Left kidney (tissue), 2 donors: ENCODE measurements around the gene DGLUCY. TPM values are rescaled to one million over a fixed set of nuclear protein-coding genes. Genes with fewer than 3 reads are reported as not detected.
"Not testable (repeated sequence)": the region's sequence is repeated elsewhere in the genome, so short reads cannot be mapped to it uniquely, and the experiment has no call there.

ENCODE experiments used
- DNase-seq: peaks from one replicate; pipeline ENCODE4 v3.0.0-alpha.2; 2013
- polyA plus RNA-seq: library from polyadenylated mRNA; unstranded; fragments of 120-200 nt; gene quantifications from one replicate; pipeline ENCODE4 v1.2.1, GENCODE V29; 2013; ENCODE audit not compliant: insufficient read length

Gene DGLUCY
- polyA plus RNA-seq, 1 donor, result 78.7 TPM

- DNase-seq, result no peak
Measured at GRCh38 chr14:91108941-91109611, 4.8 kb upstream of the DGLUCY start.

GRCh38 chr14:91111443-91111842 is 2.4 kb upstream of the DGLUCY start:
- DNase-seq, result no peak

DNA sequence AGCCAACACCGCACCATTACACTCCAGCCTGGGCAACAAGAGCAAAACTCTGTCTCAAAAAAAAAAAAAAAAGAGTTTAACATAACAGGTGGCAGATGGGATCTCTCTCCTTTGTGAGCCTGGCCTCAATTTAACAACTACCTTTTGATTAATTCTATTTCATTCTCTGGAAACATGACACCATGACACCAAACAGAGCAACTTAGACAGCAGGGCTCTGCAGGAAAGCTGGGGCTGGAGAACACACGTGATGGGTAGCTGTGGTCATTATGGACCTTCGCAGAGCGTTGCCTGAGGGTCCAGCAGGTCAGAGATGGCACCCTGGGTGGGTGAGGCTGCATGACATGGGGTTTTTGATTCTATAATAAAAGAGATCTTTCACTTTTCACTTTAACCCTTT is 1.7 kb upstream of the DGLUCY start:
- DNase-seq, result no peak

DNA sequence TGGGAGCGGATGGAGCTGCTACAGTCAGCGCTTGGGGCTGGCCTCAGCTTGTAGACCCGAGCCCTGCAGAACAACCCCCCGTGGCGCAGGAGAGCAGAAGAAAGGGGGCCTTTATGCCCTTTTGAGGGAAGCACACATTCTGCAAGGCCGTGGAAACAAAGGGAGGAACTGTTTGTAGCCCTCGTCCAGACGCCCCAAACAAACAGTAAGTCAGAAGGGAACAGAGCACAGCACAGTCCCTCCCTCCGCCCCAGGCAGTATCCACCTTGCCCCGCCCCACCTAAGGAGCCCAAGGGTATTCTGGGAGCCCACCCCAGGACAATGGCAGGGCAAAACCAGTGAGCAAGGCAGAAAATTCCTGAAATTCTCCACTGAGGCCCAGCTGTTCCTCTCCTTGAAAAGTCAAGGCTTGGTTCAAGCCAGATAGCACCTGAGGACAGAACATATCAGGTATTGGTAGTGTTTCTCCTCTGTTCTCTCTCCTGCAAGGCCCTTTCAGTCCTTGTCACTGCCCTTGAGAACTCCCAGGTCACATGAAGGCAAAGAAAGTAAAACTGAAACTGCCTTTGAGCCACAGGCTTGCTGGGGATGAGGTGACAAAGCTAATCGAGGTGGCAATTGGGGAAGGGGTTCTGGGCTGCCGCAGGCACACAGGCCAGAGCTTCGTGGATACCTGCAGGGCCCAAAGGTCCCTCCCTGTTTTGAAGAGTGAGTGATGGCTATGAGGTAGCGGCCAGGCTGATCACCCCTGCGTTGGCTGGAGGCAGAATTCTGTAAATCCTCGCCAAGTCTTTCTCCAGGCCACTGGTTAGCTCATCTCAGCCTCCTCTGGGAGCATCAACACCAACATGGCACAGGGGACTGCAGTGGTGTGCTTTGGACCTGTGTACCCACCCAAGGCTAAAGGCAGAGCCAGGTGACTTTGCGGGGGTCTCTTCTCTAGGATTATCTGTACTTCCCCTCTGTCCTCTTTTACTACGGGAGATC is 499 bp downstream of the DGLUCY start:
- peak; percentile 71 for DNase-seq

DNA sequence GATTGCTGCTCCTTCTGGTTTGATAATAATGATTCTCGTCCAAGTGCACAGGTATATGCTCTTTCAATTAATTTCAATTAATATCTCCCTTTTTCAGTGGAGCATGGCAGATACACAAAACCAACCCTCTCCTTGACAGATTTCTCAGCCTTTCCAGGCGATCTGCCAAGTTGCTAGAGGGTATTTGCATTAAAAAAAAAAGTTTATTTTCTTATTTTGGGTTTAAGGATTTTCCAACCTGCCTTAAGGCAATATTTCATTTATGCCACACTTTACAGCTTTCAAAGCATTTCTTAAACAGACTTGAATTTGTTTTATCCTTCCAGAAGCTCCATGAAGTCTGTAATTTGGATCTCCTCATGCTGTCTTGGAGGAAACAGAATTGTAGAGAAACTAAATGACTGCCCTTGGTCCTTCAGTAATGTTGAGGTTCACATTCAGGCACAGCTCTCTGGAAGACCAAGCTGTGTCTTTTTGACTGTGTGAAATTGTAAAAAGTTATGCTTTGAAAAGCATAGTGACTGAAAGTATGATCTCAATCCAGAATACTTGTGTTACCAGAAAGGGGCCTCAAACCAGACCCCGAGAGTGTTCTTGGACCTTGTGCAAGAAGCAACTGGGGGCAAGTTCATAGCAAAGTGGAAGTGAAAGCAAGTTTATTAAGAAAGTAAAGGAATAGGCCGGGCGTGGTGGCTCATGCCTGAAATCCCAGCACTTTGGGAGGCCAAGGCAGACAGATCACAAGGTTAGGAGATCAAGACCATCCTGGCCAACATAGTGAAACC is 2.3 kb downstream of the DGLUCY start:
- DNase-seq, result no peak

DNA sequence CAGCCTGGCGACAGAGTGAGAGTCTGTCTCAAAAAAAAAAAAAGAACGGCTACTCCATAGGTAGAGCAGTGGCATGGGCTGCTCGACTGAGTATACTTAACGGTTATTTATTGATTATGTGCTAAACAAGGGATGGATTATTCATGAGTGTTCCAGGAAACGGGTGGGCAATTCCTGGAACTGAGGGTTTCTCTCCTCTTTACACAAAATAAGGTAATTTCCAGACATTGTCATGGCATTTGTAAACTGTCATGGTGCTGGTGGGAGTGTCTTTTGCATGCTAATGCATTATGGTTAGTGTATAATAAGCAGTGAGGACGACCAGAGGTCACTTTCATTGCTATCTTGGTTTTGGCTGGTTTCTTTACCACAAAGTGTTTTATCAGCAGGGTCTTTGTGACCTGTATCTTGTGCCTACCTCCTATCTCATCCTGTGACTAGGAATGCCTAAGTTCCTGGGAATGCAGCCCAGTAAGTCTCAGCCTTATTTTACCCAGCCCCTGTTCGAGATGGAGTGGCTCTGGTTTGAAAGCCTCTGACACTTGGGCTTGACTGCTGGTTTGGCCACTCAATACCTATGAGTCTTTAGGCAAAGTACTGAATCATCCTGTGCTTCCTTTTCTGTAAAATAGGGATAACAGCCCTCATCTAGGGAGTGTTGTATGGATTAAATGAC is 3.2 kb downstream of the DGLUCY start:
- no peak for DNase-seq

DNA sequence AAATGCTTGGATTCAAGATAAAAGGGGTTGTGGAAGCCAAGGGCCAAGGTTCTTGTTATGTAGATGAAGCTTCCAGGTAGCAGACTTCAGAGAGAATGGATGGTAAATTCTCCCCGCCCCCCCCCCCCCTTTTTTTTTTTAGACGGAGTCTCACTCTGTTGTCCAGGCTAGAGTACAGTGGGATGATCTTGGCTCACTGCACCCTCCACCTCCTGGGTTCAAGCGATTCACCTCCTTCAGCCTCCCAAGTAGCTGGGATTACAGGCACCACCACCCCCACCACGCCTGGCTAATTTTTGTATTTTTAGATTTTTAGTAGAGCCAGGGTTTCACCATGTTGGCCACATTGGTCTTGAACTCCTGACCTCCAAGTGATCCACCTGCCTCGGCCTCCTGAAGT is 4.1 kb downstream of the DGLUCY start:
- no peak for DNase-seq

- no peak for DNase-seq
Measured at GRCh38 chr14:91118511-91119068, 4.7 kb downstream of the DGLUCY start.

DNA sequence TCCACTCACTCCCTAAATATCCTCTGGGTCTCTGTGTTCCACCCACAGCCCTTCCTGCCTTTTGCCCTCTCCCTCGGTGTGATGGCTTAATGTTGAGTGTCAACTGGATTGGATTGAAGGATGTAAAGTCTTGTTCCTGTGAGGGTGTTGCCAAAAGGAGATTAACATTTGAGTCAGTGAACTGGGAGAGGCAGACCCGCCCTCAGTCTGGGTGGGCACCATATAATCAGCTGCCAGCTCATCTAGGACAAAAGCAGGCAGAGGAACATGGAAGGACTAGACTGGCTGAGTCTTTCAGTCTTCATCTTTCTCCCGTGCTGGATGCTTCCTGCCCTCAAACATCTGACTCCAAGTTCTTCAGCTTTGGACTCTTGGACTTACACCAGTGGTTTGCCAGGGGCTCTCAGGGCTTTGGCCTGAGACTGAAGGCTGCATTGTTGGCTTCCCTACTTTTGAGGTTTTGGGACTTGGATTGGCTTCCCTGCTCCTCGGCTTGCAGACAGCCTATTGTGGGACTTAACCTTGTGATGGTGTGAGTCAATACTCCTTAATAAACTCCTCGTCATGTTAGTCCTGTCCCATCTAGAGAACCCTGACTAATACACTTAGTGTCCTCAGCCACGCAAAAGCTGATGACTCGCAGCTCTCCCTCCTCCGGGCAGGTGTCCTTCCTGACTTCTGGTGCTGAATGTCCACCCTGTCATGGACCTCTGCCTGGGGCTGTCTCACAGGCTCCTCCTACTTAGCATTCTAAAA is 5.9 kb downstream of the DGLUCY start:
- no peak for DNase-seq

GRCh38 chr14:91123201-91123600 is 9.3 kb downstream of the DGLUCY start:
- no peak for DNase-seq

GRCh38 chr14:91124406-91125270 is 10.8 kb downstream of the DGLUCY start:
- DNase-seq, result not testable (repeated sequence)

DNA sequence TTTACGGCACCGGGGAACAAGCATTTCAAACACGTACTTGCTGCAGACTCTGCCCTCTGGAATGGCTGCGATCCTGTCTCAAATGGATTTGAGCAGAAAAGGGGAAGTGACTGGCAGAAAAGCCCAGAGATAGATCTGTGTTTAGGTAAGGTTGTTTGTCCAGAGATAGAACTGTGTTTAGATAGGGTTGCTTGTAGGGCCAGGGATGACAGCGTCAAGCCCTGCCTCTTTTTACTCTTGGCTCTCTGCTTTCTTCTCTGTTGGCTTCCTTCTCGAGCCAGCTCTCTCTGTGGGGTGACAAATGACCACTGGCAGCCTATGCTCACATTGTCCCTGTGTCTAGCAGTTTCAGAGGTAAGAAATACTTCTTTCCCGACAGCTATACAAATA is 11.4 kb downstream of the DGLUCY start:
- no peak for DNase-seq

DNA sequence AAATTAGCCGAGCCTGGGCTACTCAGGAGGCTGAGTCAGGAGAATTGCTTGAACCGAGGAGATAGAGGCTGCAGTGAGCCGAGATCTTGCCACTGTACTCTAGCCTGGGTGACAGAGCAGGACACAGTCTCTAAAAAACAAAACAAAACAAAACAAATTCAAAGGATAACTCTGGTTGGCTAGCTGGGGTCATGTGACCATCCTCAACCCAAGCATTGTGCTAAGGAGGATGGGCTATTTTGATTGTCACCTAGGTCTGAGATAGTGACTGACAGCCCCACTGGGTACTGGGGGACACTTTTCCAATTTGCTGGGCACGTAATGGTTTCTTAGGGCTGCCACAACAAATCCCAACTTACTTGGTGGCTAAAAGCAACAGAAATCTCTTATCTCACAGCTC is 11.9 kb downstream of the DGLUCY start:
- no peak for DNase-seq

DNA sequence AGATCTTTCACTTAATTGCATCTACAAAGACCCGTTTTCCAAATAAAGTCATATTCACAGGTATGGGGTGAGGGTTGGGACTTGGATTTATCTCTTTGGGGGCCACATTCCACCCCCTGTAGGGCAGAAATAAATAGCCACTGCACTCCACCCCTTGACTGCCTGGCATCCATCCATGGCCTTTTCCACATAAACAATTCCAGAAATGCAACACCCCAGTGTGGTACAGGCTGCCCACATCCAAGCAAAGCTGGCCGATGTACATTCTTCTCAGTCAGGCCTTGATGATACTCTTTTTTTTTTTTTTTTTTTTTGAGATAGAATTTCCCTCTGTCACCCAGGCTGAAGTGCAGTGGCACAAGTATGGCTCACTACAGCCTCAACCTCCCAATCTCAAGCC is 12.9 kb downstream of the DGLUCY start:
- no peak for DNase-seq

- no peak for DNase-seq
Measured at GRCh38 chr14:91127401-91127801, 13.5 kb downstream of the DGLUCY start.

- no peak for DNase-seq
Measured at GRCh38 chr14:91127924-91128323, 14.1 kb downstream of the DGLUCY start.

DNA sequence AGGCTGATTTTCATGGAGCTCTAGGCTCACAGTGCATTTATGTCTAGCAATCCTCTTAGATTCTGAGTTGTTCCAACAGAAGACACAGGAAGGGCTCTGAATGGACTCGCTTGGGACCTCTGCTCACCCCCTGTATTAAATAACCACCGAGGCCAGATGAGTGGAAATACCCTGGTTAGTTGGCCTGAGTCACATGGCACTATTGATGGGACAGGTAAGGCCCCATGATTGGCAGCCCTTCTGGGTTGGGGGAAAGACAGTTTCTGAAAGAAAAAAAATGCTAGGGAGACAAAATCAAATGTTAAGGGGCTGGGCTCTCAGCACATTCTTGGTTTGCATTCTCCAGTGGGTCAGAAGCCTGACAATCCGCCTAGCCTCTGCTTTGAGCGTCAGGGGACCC is 14.8 kb downstream of the DGLUCY start:
- DNase-seq, result no peak

GRCh38 chr14:91129261-91129660 is 15.4 kb downstream of the DGLUCY start:
- DNase-seq, result no peak

DNA sequence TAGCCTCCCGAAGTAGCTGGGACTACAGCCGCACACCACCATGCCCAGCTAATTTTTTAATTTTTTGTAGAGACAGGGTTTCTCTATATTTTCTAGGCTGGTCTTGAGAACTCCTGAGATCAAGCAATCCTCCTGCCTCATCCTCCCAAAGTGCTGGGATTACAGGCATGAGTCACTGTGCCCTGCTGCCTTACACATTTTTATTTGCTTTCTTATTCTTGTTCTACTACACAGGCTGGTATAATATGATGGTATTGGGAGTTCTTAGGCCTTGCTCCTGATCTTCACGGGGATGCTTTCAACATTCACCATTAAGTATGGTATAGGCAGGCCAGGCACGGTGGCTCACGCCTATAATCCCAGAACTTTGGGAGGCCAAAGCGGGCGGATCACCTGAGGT is 21.2 kb downstream of the DGLUCY start:
- DNase-seq, result no peak
